Measurements from ENCODE around the gene MISP3.

- TF ChIP-seq CTCF (IDR thresholded peaks at IDR 0.05), result no peak
- no peak for TF ChIP-seq EP300 (IDR thresholded peaks at IDR 0.05)
Observed at GRCh38 chr19:14090509-14091080, 18.0 kb downstream of the MISP3 start, which contains the start of gene SAMD1.
